Esophagus (tissue), 2 donors: ENCODE results near the gene ARAP1. TPM values are rescaled to one million over a fixed set of nuclear protein-coding genes. Genes with fewer than 3 reads are reported as not detected.
"Not testable (repeated sequence)": the region's sequence is repeated elsewhere in the genome, so short reads cannot be mapped to it uniquely, and the experiment has no call there.

Experiments used
- H3K27ac ChIP-seq, 2 donors: one replicate each; pipeline ENCODE4 v1.5.1; 2013; ENCODE audit warnings: low read depth in 2 of 2, mild to moderate bottlenecking in 2 of 2, inconsistent platforms in 1 of 2, low read length in 1 of 2, moderate library complexity in 1 of 2
- H3K27me3 ChIP-seq, 2 donors: one replicate each; pipeline ENCODE4 v1.6.1; 2013; ENCODE audit warnings: low read length in 2 of 2, control low read depth in 1 of 2, mild to moderate bottlenecking in 1 of 2; ENCODE audit not compliant: insufficient read depth in 2 of 2, control insufficient read depth in 1 of 2
- H3K36me3 ChIP-seq, 2 donors: one replicate each; pipeline ENCODE4 v1.6.1; 2013; ENCODE audit warnings: low read length in 1 of 2; ENCODE audit not compliant: control insufficient read depth in 2 of 2, insufficient read depth in 2 of 2
- H3K4me1 ChIP-seq, 2 donors: one replicate each; pipeline ENCODE4 v1.6.1; 2013; ENCODE audit warnings: low read length in 1 of 2; ENCODE audit not compliant: control insufficient read depth in 2 of 2, insufficient read depth in 2 of 2
- H3K4me3 ChIP-seq, 2 donors: one replicate each; pipeline ENCODE4 v1.5.1; 2013; ENCODE audit warnings: low read length in 2 of 2, mild to moderate bottlenecking in 2 of 2, low read depth in 1 of 2, moderate library complexity in 1 of 2
- H3K9me3 ChIP-seq, 2 donors: one replicate each; pipeline ENCODE4 v1.6.1; 2013; ENCODE audit warnings: mild to moderate bottlenecking in 2 of 2, low read depth in 1 of 2, low read length in 1 of 2, moderate library complexity in 1 of 2; ENCODE audit not compliant: control insufficient read depth in 2 of 2, insufficient read depth in 1 of 2
- WGBS, 2 donors: extraction: QIAGEN DNeasy Blood & Tissue Kit; methylation state at CpG; one replicate each; pipeline ENCODE4 v1.1.7; 2013; 5-methylcytosine and 5-hydroxymethylcytosine counted together
- polyA plus RNA-seq, 2 donors: library from polyadenylated mRNA; stranded (reverse); fragments of 200-250 nt; gene quantifications; one replicate each; pipeline ENCODE4 v1.2.3, GENCODE V29; 2013
- donor health status: healthy with polysubstance abuse.
- donor health status: Bipolar disorder and iron deficiency.

Gene ARAP1
- polyA plus RNA-seq = 10 to 100 TPM; 28.4 to 45.3 TPM

DNA sequence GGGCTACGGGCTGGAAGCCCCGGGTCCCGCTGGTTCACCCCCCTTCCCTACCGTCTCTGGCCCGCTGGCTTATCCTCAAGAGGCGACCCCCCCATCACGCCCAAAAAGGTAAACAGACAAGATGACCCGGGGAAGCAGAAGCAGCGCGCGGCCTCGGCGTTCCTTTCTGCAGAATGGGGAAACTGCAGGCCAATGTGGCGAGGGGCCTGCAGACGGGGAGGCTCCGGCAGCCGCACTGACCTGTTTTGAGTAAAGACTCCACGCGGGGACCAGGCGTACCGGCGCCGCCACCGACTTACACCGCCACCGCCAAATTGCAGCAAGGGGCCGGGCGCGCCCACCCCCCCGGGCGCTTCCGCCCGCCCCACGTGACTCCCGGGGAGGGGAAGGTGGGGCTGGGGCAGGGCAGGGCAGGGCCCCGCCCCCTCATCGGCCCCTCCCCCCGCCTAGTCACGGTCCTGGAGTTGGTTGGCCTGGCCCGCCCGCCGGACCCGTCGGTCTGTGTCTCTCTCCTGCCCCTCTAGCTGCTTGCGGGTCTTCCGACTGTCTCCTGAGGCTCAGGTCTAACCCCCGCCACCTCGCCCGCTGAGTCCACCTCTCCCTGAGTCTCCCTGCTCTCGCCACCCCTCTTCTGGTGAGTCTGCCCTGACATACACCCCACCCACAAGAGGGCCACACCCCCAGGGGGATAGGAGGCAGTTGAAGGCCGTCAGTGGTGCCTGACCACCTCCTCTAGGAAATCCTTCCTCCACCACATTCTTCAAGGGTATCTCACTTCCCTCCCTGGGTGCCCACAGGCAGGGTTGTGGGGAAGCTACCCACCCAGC lies at the start of gene ARAP1:
Gene ARAP1, minus strand, starts transcription at position 321 of the 827 bp plus-strand sequence. CDS start 25,280 bp downstream, outside the sequence.
- Histone ChIP-seq H3K36me3 (peaks cover 0 to 13% of the 10 kb centered on the region in 2 donors), H3K27me3 (no peaks in the 10 kb centered on the region), H3K27ac (peak within 1 kb of the TSS in 1 of 2 donors; percentile 44), H3K9me3 (no peaks in the 10 kb centered on the region), H3K4me3 (peak within 1 kb of the TSS; percentile 56 to 64), H3K4me1 (peaks cover 0 to 13% of the 10 kb centered on the region in 2 donors)
- WGBS, 2 donors = 0 to 2% methylated on average over 36 to 51 of the region's 51 CpGs

DNA sequence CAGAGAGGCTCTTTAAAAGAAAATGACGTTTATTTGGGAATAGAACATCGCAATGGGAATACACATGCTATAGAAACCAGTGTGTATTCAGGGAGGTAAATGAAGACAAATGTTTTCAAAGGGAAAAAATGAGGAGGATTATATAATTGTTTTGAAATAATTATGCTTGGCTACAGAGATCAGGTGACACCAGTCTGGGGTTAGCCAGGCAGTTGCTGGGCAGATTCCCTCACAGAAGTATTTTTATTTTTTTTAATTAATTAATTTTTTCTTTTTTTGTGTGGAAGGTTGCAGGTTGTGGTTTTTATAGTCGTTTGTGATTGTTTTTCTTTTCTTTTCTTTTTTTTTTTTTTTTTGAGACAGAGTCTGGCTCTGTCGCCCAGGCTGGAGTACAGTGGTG lies 47.2 kb upstream of the ARAP1 start:
- no peaks in the 10 kb centered on the region for H3K4me1 ChIP-seq

DNA sequence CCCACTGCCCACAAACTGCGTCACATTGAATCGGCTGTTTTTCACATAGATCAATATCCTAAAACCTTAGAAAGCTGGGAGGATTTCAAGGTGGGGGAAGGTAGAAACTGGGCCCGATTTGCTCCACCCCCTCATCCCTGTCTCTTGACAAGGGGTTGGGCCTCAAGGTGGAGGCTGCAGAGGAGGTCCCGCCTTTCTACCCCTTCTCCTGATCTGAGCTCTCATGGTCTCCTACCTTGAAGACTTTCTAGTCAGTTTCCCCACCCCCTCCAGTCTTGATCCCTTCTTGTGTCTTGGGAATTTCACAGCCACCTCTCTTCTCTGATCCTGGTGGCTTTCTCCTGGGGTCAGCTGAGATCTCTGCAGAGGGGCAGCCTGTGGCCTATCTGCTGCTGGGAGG lies 46.2 kb upstream of the ARAP1 start:
- H3K9me3 ChIP-seq = no peaks in the 10 kb centered on the region
- 65 to 77% methylated on average over 4 of the region's 4 CpGs for WGBS, 2 donors
- no peak overlapping the region for H3K4me3 ChIP-seq
- H3K27ac ChIP-seq = no peak overlapping the region
- H3K4me1 ChIP-seq = no peaks in the 10 kb centered on the region
- H3K36me3 ChIP-seq = no peaks in the 10 kb centered on the region
- H3K27me3 ChIP-seq = no peaks in the 10 kb centered on the region

More for the DNA sequence above, 47.2 kb upstream of the ARAP1 start:
- 56 to 60% methylated on average over 4 of the region's 4 CpGs for WGBS, 2 donors
- Histone ChIP-seq H3K9me3 (no peaks in the 10 kb centered on the region), H3K27ac (no peak overlapping the region), H3K36me3 (no peaks in the 10 kb centered on the region), H3K4me3 (no peak overlapping the region), H3K27me3 (no peaks in the 10 kb centered on the region)

DNA sequence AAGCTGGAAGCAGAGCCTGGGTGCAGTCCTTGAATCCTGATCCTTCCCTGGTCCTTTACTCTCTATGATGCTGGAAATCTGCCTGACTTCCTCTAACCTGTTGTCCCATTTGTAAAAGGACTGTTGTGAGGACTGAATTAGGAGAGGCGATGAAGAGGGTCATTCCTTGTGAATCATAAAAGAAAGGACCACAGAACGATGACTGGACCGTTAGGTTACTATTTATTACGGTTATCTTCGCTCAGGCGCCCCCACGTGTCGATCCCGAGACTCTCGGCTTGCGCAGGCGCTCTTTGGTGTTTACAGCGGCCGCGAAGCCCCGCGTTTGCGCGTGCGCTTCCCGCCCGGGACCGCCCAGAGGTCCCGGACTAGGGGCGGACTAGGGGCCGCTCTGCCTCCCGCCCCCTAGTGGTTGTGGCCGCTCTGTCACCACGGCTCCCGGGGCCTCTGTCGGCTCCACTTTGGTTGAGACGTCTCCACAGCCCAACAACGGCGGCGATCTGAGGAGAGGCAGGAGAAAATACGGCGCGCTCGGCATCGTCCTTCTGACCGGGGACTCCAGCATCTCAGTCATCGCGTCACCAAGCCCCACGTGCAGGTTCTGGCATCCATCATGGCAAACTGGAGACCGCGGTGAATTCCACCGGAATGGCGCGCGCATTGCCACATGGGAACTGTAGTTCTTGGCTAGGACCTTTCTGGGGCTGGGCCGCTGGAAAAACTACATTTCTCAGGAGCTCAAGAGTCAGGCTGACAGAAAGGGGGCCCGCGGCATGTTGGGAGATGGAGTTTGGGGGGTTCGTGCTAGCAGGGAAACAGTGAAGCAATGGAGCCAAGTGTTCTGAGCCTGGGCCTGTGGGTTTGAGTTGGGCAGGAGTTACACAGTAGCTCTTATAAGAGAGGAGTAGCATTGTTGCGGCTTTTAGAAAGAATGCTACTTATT lies 41.5 kb upstream of the ARAP1 start, which contains the start of gene STARD10:
Gene STARD10, minus strand, starts transcription at position 623 of the 943 bp plus-strand sequence. CDS start 12,866 bp downstream, outside the sequence.
- H3K36me3 ChIP-seq = no peaks in the 10 kb centered on the region
- no peaks in the 10 kb centered on the region for H3K4me1 ChIP-seq
- no peaks in the 10 kb centered on the region for H3K9me3 ChIP-seq
- WGBS, 2 donors = 2% methylated on average over 55 of the region's 55 CpGs
- no peaks in the 10 kb centered on the region for H3K27me3 ChIP-seq
- H3K4me3 ChIP-seq = peak within 1 kb of the TSS; percentile 67 to 75
- peak within 1 kb of the TSS; percentile 94 to 98 for H3K27ac ChIP-seq

DNA sequence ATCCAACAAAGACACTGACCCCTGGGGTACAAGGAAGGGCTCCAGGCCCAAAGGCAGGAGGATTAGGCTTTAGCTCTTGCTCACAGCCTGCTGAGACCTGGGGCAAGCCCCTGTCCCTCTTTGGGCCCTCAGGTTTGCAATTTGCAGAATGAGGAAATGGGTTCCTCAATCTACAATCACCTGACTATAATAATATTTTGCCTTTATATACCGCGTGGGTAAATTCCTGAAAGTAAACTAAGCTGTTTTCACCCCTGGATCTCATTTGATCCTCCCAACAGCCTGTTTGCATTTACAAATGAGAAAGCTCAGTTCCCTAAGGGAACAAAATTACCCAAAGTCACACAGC lies 40.8 kb upstream of the ARAP1 start:
- Histone ChIP-seq H3K27ac (peak overlapping the region; percentile 69 to 94), H3K27me3 (no peaks in the 10 kb centered on the region), H3K9me3 (no peaks in the 10 kb centered on the region), H3K4me3 (no peak overlapping the region), H3K4me1 (peaks cover 0 to 3% of the 10 kb centered on the region in 2 donors), H3K36me3 (no peaks in the 10 kb centered on the region)
- 59 to 67% methylated on average over 2 of the region's 2 CpGs for WGBS, 2 donors

DNA sequence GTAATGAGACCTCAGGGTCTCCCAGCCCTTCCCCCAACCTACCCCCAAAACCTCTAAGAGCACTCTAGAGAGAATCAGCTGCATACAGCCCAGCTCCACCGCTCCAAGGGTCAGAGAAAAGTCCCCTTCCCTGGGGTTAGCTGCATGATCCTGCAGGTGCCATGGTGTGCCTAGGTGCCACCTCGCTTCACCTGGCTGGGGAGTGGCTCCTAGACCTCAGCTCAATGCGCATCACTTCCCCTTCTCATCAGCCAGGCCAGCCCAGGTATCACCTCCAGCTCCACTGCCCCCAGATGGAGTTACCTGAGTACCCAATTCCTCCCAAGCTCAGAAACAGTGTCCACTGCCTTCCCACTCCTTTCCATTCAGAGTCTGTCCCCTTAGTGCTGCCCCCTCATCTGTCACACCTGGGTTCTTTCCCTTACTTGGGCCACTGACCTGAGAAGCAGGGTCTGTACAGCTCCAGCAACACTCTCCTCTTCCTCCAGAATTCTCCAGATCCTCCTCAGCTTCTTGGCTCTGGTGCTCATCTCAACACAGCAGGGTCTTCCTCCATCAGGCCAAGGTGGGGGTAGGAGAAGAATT lies 40.3 kb upstream of the ARAP1 start:
- H3K27ac ChIP-seq = peak overlapping the region in 1 of 2 donors; percentile 17

DNA sequence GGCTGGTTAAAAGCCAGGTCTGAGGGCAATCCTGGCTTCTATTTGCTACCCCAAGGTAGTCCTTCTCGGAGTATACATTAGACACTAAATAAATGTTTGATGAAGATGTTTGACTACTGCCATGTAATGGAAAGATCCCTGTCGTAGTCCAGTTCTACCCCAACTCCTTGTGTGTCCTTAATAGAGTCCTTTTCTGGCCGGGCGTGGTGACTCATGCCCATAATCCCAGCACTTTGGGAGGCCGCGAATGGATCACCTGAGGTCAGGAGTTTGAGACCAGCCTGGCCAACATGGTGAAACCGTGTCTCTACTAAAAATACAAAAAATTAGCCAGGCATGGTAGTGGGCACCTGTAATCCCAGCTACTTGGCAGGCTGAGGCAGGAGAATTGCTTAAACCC lies 39.0 kb upstream of the ARAP1 start:
- not testable (repeated sequence) for H3K9me3 ChIP-seq, H3K4me1 ChIP-seq, H3K4me3 ChIP-seq, H3K27ac ChIP-seq, H3K27me3 ChIP-seq, H3K36me3 ChIP-seq
- WGBS, 2 donors = 78 to 79% methylated on average over 7 of the region's 7 CpGs

More for the DNA sequence above, 40.3 kb upstream of the ARAP1 start:
- Histone ChIP-seq H3K36me3 (no peaks in the 10 kb centered on the region), H3K27me3 (no peaks in the 10 kb centered on the region), H3K9me3 (no peaks in the 10 kb centered on the region), H3K4me3 (no peak overlapping the region), H3K4me1 (peaks cover 0 to 3% of the 10 kb centered on the region in 2 donors)
- WGBS, 2 donors = 96 to 99% methylated on average over 3 of the region's 3 CpGs

DNA sequence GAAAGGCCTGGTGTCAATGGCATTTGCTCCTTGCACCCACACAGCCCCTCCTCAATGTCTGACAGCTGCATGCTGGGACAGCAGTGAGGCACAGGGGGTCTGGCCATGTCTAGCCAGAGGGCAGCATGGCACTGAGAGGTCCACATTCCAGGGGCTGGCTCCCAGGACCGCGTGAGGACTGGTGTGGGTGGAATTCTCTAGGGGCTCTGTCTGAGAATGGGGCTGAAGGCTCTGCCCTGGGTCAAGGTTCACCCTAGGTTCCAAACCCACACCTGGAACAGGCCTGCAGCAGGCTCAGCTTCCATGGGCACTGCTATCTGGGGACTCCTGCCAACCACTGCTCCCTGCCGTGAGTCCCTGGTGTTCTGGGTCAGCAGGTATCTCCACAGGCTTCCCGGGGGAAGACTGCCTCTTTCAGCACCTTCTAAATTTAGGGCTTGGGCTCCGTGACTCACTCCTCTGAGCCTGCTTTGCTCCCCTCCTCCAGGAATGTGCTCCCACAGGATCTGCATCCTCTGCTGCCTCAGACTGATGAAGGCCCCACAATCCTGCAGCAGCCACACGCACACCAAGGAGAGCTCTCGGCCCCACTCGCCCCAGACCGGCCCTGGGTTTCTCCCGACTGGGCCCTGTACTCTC lies 37.4 kb upstream of the ARAP1 start:
- no peaks in the 10 kb centered on the region for H3K9me3 ChIP-seq
- no peak overlapping the region for H3K27ac ChIP-seq
- no peaks in the 10 kb centered on the region for H3K36me3 ChIP-seq
- no peak overlapping the region for H3K4me3 ChIP-seq
- no peaks in the 10 kb centered on the region for H3K27me3 ChIP-seq
- peaks cover 0 to 7% of the 10 kb centered on the region in 2 donors for H3K4me1 ChIP-seq
- 70 to 73% methylated on average over 10 of the region's 10 CpGs for WGBS, 2 donors

DNA sequence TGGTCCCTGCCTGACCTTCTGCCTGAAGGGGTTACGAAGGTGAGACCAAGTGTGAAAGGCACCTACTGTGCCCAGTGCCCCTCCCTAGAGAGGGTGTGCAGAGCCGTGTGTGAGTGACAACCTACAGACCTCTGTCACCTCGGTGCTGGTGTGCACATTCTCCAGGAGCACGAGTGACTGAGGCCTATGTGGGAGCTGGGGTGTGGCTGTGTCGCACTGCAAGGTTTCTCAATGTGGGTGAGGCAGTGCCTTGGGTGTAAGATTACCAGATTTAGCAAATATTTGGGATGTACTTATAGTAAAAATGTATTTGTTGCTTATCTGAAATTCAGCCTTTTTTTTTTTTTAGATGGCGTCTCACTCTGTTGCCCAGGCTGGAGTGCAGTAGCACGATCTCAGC lies 36.0 kb upstream of the ARAP1 start:
- Histone ChIP-seq H3K4me3 (no peak overlapping the region), H3K9me3 (no peaks in the 10 kb centered on the region), H3K27me3 (no peaks in the 10 kb centered on the region), H3K4me1 (peaks cover 0 to 7% of the 10 kb centered on the region in 2 donors), H3K36me3 (no peaks in the 10 kb centered on the region), H3K27ac (no peak overlapping the region)
- 71 to 77% methylated on average over 7 of the region's 7 CpGs for WGBS, 2 donors
